Fibroblast of skin of left quadriceps (primary cell): ENCODE data around the gene ING2.
"Not testable (repeated sequence)": the region's sequence is repeated elsewhere in the genome, so short reads cannot be mapped to it uniquely, and the experiment has no call there.

ENCODE experiments used
- DNase-seq, 2 experiments: peaks; one replicate each; pipeline ENCODE4 v3.0.0-alpha.2; 2013; ENCODE audit warnings: low read depth in 2 of 2

The ING2 gene

GRCh38 chr4:183504930-183505610 lies at the start of gene ING2:
Gene ING2 (plus strand): TSS chr4:183505058. CDS start chr4:183505196, 138 bp downstream.
- peak in 1 of 2 experiments; percentile 57 for DNase-seq

GRCh38 chr4:183455431-183456195 lies 49.2 kb upstream of the ING2 start:
- no peak for DNase-seq

GRCh38 chr4:183458005-183458404 lies 46.9 kb upstream of the ING2 start:
- no peak for DNase-seq

GRCh38 chr4:183463903-183464619 lies 40.8 kb upstream of the ING2 start:
- DNase-seq = not testable (repeated sequence)

- DNase-seq = not testable (repeated sequence)
These were observed 39.0 kb upstream of the ING2 start for GRCh38 chr4:183465879-183466278.

- no peak for DNase-seq
These were observed 37.6 kb upstream of the ING2 start for GRCh38 chr4:183467246-183467645.

- no peak for DNase-seq
These were observed 36.4 kb upstream of the ING2 start for GRCh38 chr4:183468210-183469095.

- no peak for DNase-seq
These were observed 35.6 kb upstream of the ING2 start for GRCh38 chr4:183469285-183469684.

- no peak for DNase-seq
These were observed 34.9 kb upstream of the ING2 start for GRCh38 chr4:183469936-183470335.

GRCh38 chr4:183470821-183471220 lies 34.0 kb upstream of the ING2 start:
- DNase-seq = no peak

- DNase-seq = peak; percentile 49 to 56
These were observed 32.7 kb upstream of the ING2 start for GRCh38 chr4:183471946-183472708.

- no peak for DNase-seq
These were observed 26.7 kb upstream of the ING2 start for GRCh38 chr4:183478123-183478522.

- DNase-seq = no peak
These were observed 25.9 kb upstream of the ING2 start for GRCh38 chr4:183478926-183479325.

- not testable (repeated sequence) for DNase-seq
These were observed 22.3 kb upstream of the ING2 start for GRCh38 chr4:183482515-183483095.

- DNase-seq = no peak
These were observed 20.9 kb upstream of the ING2 start for GRCh38 chr4:183483997-183484396.

- no peak for DNase-seq
These were observed 19.3 kb upstream of the ING2 start for GRCh38 chr4:183485411-183486160.

GRCh38 chr4:183492791-183493222 lies 12.1 kb upstream of the ING2 start:
- peak in 1 of 2 experiments; percentile 18 for DNase-seq

- no peak for DNase-seq
These were observed 11.6 kb upstream of the ING2 start for GRCh38 chr4:183493246-183493645.

- no peak for DNase-seq
These were observed 9.7 kb upstream of the ING2 start for GRCh38 chr4:183495184-183495583.

- no peak for DNase-seq
These were observed 5.5 kb upstream of the ING2 start for GRCh38 chr4:183499389-183499788.
